Osteoblast (primary cell): Measurements from ENCODE around the gene RAB20. TPM values are rescaled to one million over a fixed set of nuclear protein-coding genes. Genes with fewer than 3 reads are reported as not detected.

Source experiments
- DNase-seq: peaks from one replicate; pipeline ENCODE4 v3.0.0; 2011; ENCODE audit warnings: low spot score, mixed read lengths; ENCODE audit not compliant: insufficient read length; ENCODE audit errors: missing footprints
- H2AFZ ChIP-seq: 2 replicates; pipeline ENCODE4 v1.6.0; 2011; ENCODE audit warnings: mild to moderate bottlenecking, low read length
- H3K27ac ChIP-seq: 2 replicates; pipeline ENCODE4 v1.5.1; 2011; ENCODE audit warnings: mild to moderate bottlenecking, low read depth, low read length, moderate library complexity
- H3K27me3 ChIP-seq: 2 replicates; pipeline ENCODE4 v1.6.0; 2012; ENCODE audit warnings: mild to moderate bottlenecking, control low read depth, inconsistent platforms, low read length, moderate library complexity; ENCODE audit not compliant: insufficient read depth
- H3K36me3 ChIP-seq: 2 replicates; pipeline ENCODE4 v1.5.1; 2011; ENCODE audit warnings: mild to moderate bottlenecking, low read length, control low read depth, moderate library complexity; ENCODE audit not compliant: insufficient read depth
- H3K4me1 ChIP-seq: 2 replicates; pipeline ENCODE4 v1.5.1; 2011; ENCODE audit warnings: mild to moderate bottlenecking, low read length, control low read depth, moderate library complexity; ENCODE audit not compliant: insufficient read depth
- H3K4me2 ChIP-seq: 2 replicates; pipeline ENCODE4 v1.6.0; 2011; ENCODE audit warnings: mild to moderate bottlenecking, low read length; ENCODE audit not compliant: insufficient read depth
- H3K4me3 ChIP-seq: fragments of 200-600 bp; sonication (generic); 3 replicates; pipeline ENCODE4 v1.5.1; 2012; ENCODE audit warnings: mild to moderate bottlenecking, low read length, inconsistent platforms; ENCODE audit not compliant: insufficient read depth
- H3K79me2 ChIP-seq: 2 replicates; pipeline ENCODE4 v1.6.0; 2012; ENCODE audit warnings: mild to moderate bottlenecking, low read length, control low read depth, inconsistent platforms; ENCODE audit not compliant: insufficient read depth
- H3K9me3 ChIP-seq: 2 replicates; pipeline ENCODE4 v1.5.1; 2011; ENCODE audit warnings: low read depth, low read length, control low read depth
- H4K20me1 ChIP-seq: 2 replicates; pipeline ENCODE4 v1.6.0; 2012; ENCODE audit warnings: mild to moderate bottlenecking, low read length, control low read depth; ENCODE audit not compliant: insufficient read depth
- total RNA-seq: library from RNA; depleted of rRNA; stranded (reverse); fragments of >200 nt; gene quantifications from 2 replicates; pipeline ENCODE4 v1.2.3, GENCODE V29; 2012
- TF ChIP-seq, protein P1 (sequence below): IDR thresholded peaks from 2 replicates; pipeline ENCODE4 v1.5.1; 2011; ENCODE audit warnings: mild to moderate bottlenecking, low read depth, low read length, moderate library complexity; ENCODE audit errors: extremely low read depth

Gene RAB20
- total RNA-seq, 1 donor, result 3.6 TPM

DNA sequence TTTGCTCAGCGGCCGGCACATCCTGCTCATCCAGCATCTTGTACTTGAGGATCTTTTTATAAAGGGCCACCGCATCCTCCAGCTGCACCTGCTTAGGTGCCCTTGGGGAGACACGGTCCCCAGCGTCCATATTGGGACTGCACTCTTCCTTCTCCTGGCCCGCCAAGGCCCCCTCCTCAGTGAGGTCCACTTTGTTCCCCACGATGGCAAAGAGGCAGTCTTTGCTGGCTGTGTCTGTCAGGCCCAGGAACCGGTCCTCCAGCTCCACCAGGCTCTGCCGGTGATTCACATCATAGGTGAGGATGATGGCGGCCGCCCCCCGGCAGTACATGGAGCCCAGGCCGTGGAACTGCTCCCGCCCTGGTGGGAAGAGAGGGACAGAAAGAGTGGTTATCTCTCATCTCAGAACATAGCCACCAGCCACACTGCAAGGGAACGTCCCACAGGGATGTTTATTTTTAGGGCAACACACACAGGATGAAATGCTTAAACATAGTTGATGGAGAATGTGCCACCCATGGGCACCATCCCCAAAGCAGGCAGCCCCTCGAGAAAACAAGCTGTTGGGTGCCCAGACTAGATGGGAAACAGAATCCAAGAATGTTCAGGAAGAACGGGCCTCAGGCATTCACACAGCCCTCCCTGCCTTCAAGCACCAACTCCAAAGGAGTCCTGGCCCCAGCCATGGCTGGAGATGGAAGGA, 37.5 kb downstream of the RAB20 start:
- H3K36me3 ChIP-seq, result no peaks in the 10 kb centered on the region
- H3K4me1 ChIP-seq, result peaks cover 13% of the 10 kb centered on the region
- no peaks in the 10 kb centered on the region for H4K20me1 ChIP-seq
- no peak overlapping the region for H3K4me3 ChIP-seq
- no peak overlapping the region for H3K27ac ChIP-seq
- DNase-seq, result peak; percentile 66
- no peaks in the 10 kb centered on the region for H3K79me2 ChIP-seq
- TF ChIP-seq, protein P1, sequence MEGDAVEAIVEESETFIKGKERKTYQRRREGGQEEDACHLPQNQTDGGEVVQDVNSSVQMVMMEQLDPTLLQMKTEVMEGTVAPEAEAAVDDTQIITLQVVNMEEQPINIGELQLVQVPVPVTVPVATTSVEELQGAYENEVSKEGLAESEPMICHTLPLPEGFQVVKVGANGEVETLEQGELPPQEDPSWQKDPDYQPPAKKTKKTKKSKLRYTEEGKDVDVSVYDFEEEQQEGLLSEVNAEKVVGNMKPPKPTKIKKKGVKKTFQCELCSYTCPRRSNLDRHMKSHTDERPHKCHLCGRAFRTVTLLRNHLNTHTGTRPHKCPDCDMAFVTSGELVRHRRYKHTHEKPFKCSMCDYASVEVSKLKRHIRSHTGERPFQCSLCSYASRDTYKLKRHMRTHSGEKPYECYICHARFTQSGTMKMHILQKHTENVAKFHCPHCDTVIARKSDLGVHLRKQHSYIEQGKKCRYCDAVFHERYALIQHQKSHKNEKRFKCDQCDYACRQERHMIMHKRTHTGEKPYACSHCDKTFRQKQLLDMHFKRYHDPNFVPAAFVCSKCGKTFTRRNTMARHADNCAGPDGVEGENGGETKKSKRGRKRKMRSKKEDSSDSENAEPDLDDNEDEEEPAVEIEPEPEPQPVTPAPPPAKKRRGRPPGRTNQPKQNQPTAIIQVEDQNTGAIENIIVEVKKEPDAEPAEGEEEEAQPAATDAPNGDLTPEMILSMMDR, result no peak
- no peaks in the 10 kb centered on the region for H3K9me3 ChIP-seq
- no peak overlapping the region for H3K4me2 ChIP-seq
- no peak overlapping the region for H2AFZ ChIP-seq
- H3K27me3 ChIP-seq, result no peaks in the 10 kb centered on the region

DNA sequence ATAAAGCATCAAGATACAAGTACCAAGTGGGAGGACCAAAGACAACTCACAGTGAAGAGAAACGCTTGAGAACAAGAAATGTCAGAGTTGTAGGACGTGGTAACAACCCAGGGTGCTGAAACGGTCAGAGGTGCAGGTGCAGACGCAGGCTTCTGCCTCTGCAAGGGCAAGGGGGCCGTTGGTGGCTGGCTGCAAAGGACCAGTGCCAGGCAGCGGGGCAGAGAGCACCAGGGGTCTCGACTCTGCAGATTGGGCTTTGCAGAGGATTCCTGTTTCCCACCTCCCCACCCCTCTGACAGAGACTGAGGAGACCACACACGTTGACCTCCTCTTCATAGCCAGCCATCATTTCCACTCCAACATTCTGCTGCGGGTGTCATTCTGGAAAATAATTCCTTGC, 38.3 kb downstream of the RAB20 start:
- TF ChIP-seq, protein P1, result no peak
- Histone ChIP-seq H3K79me2 (no peaks in the 10 kb centered on the region), H3K4me2 (no peak overlapping the region), H3K4me3 (no peak overlapping the region), H3K9me3 (no peaks in the 10 kb centered on the region), H4K20me1 (peaks cover under 1% of the 10 kb centered on the region), H3K27ac (no peak overlapping the region), H2AFZ (no peak overlapping the region), H3K36me3 (no peaks in the 10 kb centered on the region), H3K27me3 (no peaks in the 10 kb centered on the region), H3K4me1 (peaks cover 13% of the 10 kb centered on the region)
- DNase-seq, result no peak

- H3K4me1 ChIP-seq, result peaks cover 15% of the 10 kb centered on the region
- no peaks in the 10 kb centered on the region for H3K36me3 ChIP-seq
- no peak overlapping the region for H2AFZ ChIP-seq
- H3K4me3 ChIP-seq, result no peak overlapping the region
- DNase-seq, result peak; percentile 30
- H3K27ac ChIP-seq, result no peak overlapping the region
- H3K9me3 ChIP-seq, result no peaks in the 10 kb centered on the region
- no peaks in the 10 kb centered on the region for H3K79me2 ChIP-seq
- H4K20me1 ChIP-seq, result peaks cover 2% of the 10 kb centered on the region
- TF ChIP-seq, protein P1, result no peak
- no peaks in the 10 kb centered on the region for H3K27me3 ChIP-seq
- H3K4me2 ChIP-seq, result no peak overlapping the region
These were observed 38.8 kb downstream of the RAB20 start for GRCh38 chr13:110522721-110523120.

GRCh38 chr13:110521946-110522345, 39.6 kb downstream of the RAB20 start:
- DNase-seq, result peak; percentile 9
- Histone ChIP-seq H3K4me3 (no peak overlapping the region), H3K4me2 (no peak overlapping the region), H3K27ac (no peak overlapping the region), H3K79me2 (no peaks in the 10 kb centered on the region), H3K4me1 (peaks cover 17% of the 10 kb centered on the region), H3K9me3 (no peaks in the 10 kb centered on the region), H3K27me3 (no peaks in the 10 kb centered on the region), H4K20me1 (peaks cover 2% of the 10 kb centered on the region), H2AFZ (no peak overlapping the region), H3K36me3 (no peaks in the 10 kb centered on the region)
- TF ChIP-seq, protein P1, result no peak
